ENCODE results near the gene VTA1. TPM values are rescaled to one million over a fixed set of nuclear protein-coding genes. Genes with fewer than 3 reads are reported as not detected.
"Not testable (repeated sequence)": the region's sequence is repeated elsewhere in the genome, so short reads cannot be mapped to it uniquely, and the experiment has no call there.

VTA1 gene, protein sequence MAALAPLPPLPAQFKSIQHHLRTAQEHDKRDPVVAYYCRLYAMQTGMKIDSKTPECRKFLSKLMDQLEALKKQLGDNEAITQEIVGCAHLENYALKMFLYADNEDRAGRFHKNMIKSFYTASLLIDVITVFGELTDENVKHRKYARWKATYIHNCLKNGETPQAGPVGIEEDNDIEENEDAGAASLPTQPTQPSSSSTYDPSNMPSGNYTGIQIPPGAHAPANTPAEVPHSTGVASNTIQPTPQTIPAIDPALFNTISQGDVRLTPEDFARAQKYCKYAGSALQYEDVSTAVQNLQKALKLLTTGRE
- total RNA-seq, result 10 to 100 TPM; 45.0 to 53.6 TPM

DNA sequence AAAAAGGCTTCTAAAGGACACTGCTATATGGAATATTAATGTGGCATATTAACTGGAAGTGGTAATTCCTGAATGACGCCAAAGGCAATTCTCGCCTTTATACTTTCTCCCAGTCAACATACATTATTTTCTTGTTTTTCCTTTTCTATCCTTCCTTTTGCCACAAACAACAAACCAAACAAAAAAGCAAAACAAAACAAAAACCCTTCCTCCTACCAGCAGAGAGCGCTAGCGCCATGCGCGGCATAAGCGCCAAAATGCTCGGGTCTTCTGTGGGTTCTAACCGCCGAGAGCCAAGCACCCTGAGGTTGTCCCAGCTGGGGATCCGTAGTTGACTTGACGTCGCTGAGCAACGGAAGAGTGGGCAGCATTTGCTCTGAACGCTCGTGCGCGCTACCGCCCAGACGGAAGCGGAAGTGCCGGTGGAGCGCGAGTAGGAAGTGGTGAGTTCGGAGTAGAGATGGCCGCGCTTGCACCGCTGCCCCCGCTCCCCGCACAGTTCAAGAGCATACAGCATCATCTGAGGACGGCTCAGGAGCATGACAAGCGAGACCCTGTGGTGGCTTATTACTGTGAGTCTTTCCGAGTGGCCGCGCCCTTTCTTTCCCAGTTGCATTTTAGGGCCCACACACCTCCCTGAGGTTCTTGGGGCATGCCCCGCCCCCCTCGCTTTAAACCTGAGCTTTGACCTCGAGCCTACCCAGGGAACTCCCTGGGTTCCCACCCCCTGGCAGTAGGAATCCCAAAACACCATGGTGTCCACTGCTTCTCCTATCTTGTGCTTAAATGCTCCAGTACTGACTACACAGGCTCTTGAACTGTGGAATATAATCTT lies at the start of gene VTA1, which contains the start of gene NMBR:
VTA1 (plus strand) TSS at position 436 of the 835 bp plus-strand sequence; CDS start at position 461, 25 bp downstream.
NMBR (minus strand) TSS at position 295 of the 835 bp plus-strand sequence. CDS start 58,464 bp downstream, outside the sequence.
- peak within 1 kb of the TSS; percentile 81 for H3K27ac Mint-ChIP-seq
- peaks cover 55% of the 10 kb centered on the region for H3K4me1 Mint-ChIP-seq
- H3K27me3 Mint-ChIP-seq, result no peaks in the 10 kb centered on the region
- peaks cover 2% of the 10 kb centered on the region for H3K9me3 Mint-ChIP-seq
- ChIA-PET POLR2A (no interaction called here), CTCF (interaction anchor here (0.6 to 2.4 kb wide), 7 partner anchors 9 to 69 kb away, joined by 3 to 17 read pairs (median 3); no protein-coding TSS in a partner anchor)
- H3K4me3 Mint-ChIP-seq, result peak within 1 kb of the TSS; percentile 92
- DNase-seq, result peak; percentile 98
- H3K36me3 Mint-ChIP-seq (ENCODE audit: low read depth), result peaks cover 13% of the 10 kb centered on the region

DNA sequence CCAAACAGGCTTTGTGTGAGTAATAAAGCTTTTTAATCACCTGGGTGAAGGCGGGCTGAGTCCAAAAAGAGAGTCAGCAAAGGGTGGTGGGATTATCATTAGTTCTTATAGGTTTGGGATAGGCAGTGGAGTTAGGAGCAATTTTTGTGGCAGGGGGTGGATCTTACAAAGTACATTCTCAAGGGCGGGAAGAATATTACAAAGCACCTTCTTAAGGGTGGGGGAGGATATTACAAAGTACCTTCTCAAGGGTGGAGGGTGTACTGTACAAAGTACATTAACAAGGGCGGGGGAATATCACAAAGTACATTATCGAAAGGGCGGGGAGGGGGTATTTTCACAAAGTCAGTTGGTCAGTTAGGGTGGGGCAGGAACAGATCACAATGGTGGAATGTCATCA lies 42.2 kb upstream of the VTA1 start:
- H3K27me3 Mint-ChIP-seq; H3K27ac Mint-ChIP-seq; H3K36me3 Mint-ChIP-seq (ENCODE audit: low read depth); H3K9me3 Mint-ChIP-seq; H3K4me3 Mint-ChIP-seq; H3K4me1 Mint-ChIP-seq; POLR2A ChIA-PET; DNase-seq; CTCF ChIA-PET: not testable (repeated sequence)

DNA sequence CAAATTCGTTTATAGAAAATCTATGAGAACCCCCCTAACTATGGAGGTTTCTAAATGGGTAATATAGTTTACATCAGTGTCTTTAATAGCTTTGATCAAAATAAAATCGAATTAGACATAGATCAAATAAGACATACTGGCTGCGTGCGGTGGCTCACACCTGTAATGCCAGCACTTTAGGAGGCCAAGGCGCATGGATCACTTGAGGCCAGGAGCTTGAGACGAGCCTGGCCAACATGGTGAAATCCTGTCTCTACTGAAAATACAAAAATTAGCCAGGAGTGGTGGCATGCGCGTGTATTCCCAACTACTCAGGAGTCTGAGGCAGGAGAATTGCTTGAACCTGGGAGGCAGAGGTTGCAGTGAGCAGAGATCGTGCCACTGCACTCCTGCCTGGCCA lies 36.2 kb upstream of the VTA1 start:
- H3K9me3 Mint-ChIP-seq; H3K4me3 Mint-ChIP-seq; DNase-seq; H3K4me1 Mint-ChIP-seq; H3K36me3 Mint-ChIP-seq (ENCODE audit: low read depth); CTCF ChIA-PET; POLR2A ChIA-PET; H3K27me3 Mint-ChIP-seq; H3K27ac Mint-ChIP-seq: not testable (repeated sequence)

DNA sequence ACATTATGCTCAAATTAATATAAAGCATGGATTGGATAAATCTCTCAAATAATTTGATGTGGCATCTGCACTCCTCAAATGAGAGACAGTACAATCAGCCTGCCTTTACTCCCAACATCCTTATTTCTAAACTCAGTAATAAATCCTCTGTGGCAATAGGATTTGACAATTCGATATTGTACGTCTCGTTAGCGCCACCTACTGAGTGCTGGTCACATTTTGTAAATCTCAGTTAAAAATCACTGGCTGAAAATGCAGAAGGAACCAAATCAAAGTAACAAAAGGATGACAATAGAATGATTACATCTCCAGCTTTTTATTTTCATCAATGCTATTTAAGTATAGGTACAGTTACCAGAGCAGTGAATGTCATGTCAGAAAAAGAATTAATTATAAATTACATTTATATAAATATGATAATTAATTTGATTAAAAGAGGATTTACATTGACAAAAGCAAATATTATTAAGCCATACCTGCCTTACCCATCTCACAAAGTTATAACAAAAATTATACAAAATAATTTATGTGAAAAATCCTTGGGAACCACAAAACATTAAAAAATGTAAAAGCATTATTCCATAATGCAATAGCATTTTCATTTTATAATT lies 34.5 kb upstream of the VTA1 start:
- peak; percentile 78 for DNase-seq
- H3K27me3 Mint-ChIP-seq, result no peaks in the 10 kb centered on the region
- ChIA-PET POLR2A (no interaction called here), CTCF (no interaction called here)
- H3K27ac Mint-ChIP-seq, result no peak overlapping the region
- H3K9me3 Mint-ChIP-seq, result no peaks in the 10 kb centered on the region
- no peaks in the 10 kb centered on the region for H3K4me1 Mint-ChIP-seq
- no peak overlapping the region for H3K4me3 Mint-ChIP-seq
- no peaks in the 10 kb centered on the region for H3K36me3 Mint-ChIP-seq (ENCODE audit: low read depth)

DNA sequence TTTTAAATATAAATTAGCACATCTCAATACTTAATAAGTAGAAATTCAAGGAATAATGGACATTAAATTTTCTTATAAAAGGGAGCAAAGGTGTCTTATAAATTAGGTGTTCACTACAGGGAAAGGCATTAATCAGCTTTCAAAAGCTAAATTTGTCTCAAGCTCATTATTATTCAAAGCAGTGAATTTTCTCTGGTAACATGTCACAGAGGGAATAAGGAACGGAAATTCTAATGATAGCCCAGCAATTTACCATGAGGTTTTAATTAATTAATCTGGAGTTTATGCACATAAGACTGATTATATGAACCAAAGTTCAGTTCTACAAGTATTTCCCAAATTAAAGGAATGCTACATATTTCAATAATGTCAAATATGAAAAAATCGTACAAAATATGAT lies 29.7 kb upstream of the VTA1 start:
- Mint-ChIP-seq H3K27me3 (peaks cover 8% of the 10 kb centered on the region), H3K27ac (no peak overlapping the region), H3K4me1 (no peaks in the 10 kb centered on the region), H3K9me3 (no peaks in the 10 kb centered on the region), H3K36me3 (ENCODE audit: low read depth) (no peaks in the 10 kb centered on the region), H3K4me3 (no peak overlapping the region)
- DNase-seq, result no peak
- ChIA-PET CTCF (no interaction called here), POLR2A (no interaction called here)

DNA sequence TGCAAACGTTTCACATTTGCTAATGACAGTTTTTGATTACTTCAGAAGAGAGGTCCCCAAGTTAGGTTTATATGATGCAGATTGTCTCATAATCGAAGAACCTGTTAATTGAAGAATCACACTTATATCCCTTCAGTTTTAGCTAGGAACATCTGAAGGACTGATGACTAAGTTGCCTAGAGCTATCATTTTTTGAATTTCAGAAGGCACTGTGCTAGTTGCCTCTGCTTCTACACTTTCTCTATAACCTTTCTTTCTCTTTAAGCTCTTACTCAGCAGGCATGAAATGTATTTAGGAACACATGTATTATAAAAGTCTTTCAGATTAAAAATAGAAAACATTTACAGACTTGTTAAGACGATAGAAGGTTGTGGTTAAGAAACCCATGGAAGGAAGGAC lies 28.7 kb upstream of the VTA1 start:
- H3K4me3 Mint-ChIP-seq, result no peak overlapping the region
- DNase-seq, result no peak
- CTCF ChIA-PET, result no interaction called here
- no peak overlapping the region for H3K27ac Mint-ChIP-seq
- H3K27me3 Mint-ChIP-seq, result peaks cover 8% of the 10 kb centered on the region
- no peaks in the 10 kb centered on the region for H3K9me3 Mint-ChIP-seq
- no peaks in the 10 kb centered on the region for H3K36me3 Mint-ChIP-seq (ENCODE audit: low read depth)
- H3K4me1 Mint-ChIP-seq, result no peaks in the 10 kb centered on the region
- POLR2A ChIA-PET, result no interaction called here

DNA sequence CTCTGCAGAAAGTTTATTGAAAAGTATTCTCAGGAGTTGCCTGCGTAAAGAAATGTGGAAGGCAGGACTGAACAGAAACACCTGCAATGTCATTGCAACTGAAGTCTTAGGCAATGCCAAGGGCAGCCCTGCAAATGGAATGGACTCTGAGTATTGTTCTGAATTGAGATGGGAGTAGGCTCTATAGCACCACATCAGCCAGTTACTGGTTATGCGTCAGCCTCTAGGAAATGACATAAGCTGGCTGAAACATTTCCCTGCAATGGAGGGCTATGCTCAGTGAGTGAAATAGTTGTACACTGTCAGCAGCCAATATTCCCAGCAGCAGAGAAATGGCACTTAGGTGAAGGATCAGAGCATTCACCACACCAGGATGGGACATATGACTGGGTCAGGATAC lies 28.1 kb upstream of the VTA1 start:
- Mint-ChIP-seq H3K36me3 (ENCODE audit: low read depth) (no peaks in the 10 kb centered on the region), H3K27ac (no peak overlapping the region), H3K27me3 (peaks cover 8% of the 10 kb centered on the region), H3K4me1 (no peaks in the 10 kb centered on the region), H3K9me3 (no peaks in the 10 kb centered on the region), H3K4me3 (no peak overlapping the region)
- DNase-seq, result no peak
- POLR2A ChIA-PET, result no interaction called here
- CTCF ChIA-PET, result no interaction called here

DNA sequence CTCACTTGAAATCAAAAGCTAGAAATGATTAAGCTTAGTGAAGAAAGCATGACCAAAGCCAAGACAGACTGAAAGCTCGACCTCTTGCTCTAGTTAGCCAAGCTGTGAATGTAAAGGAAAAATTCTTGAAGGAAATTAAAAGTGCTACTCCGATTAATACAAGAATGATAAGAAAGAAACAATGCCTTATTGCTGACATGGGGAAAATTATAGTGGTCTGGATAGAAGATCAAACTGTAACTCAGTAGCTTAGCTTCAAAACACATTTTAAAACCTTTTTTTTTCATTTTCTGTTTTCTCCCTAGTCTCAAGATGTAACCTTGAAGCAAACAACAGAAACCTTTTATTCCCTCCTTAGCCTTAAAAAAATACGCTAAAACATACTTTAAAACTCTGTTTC lies 25.7 kb upstream of the VTA1 start:
- H3K4me3 Mint-ChIP-seq, result no peak overlapping the region
- no peaks in the 10 kb centered on the region for H3K9me3 Mint-ChIP-seq
- ChIA-PET POLR2A (no interaction called here), CTCF (no interaction called here)
- no peaks in the 10 kb centered on the region for H3K36me3 Mint-ChIP-seq (ENCODE audit: low read depth)
- DNase-seq, result no peak
- no peaks in the 10 kb centered on the region for H3K4me1 Mint-ChIP-seq
- H3K27me3 Mint-ChIP-seq, result peaks cover 17% of the 10 kb centered on the region
- no peak overlapping the region for H3K27ac Mint-ChIP-seq

DNA sequence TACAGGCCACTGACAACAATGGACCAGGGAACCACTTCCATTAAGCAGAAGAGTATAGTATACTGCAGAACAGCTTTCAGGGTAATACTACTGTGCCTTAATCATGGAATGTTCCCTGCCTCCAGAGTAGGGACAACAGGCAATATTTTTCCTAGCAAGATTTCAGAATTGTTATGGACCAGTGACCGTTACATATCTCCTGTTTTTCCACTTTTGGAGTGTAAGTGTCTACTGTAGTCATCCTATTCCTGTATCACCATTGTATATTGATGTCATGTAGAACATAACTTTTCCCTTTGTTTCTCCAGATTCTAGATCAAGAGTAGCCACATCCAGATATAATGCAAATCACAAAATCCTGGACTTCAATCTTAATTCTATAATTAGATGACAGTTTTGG lies 16.2 kb upstream of the VTA1 start:
- no peak for DNase-seq

DNA sequence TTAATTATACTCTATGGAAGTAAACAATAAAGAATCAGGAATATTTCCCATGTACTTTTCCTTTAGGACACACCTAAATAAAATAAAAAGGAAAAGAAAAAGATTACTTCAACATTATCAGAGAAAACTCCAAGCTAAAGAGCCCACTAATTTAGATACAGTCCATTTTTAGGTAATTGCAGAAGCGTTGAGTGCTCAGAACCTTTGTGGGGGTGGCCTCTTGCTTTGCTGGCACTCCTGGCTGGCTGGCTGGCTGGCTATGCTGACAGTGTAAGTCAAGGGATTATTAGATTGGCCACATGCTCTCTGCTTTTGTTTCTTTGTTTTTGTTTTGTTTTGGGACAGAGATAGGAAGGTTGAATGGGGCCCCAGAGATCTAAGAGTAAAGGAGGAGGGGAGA lies 14.4 kb upstream of the VTA1 start, which contains the start of gene GJE1:
GJE1 (plus strand) TSS at position 301 of the 400 bp plus-strand sequence. CDS start 234 bp downstream, outside the sequence.
- Mint-ChIP-seq H3K4me1 (no peaks in the 10 kb centered on the region), H3K4me3 (no peak within 1 kb of the TSS), H3K36me3 (ENCODE audit: low read depth) (no peaks in the 10 kb centered on the region), H3K27ac (no peak within 1 kb of the TSS), H3K9me3 (no peaks in the 10 kb centered on the region), H3K27me3 (peaks cover 23% of the 10 kb centered on the region)
- CTCF ChIA-PET, result no interaction called here
- no peak for DNase-seq
- POLR2A ChIA-PET, result no interaction called here

More for the DNA sequence above, 16.2 kb upstream of the VTA1 start:
- ChIA-PET CTCF (no interaction called here), POLR2A (no interaction called here)
- no peaks in the 10 kb centered on the region for H3K9me3 Mint-ChIP-seq
- no peak overlapping the region for H3K4me3 Mint-ChIP-seq
- H3K27me3 Mint-ChIP-seq, result peaks cover 30% of the 10 kb centered on the region
- no peaks in the 10 kb centered on the region for H3K36me3 Mint-ChIP-seq (ENCODE audit: low read depth)
- H3K27ac Mint-ChIP-seq, result no peak overlapping the region
- no peaks in the 10 kb centered on the region for H3K4me1 Mint-ChIP-seq

DNA sequence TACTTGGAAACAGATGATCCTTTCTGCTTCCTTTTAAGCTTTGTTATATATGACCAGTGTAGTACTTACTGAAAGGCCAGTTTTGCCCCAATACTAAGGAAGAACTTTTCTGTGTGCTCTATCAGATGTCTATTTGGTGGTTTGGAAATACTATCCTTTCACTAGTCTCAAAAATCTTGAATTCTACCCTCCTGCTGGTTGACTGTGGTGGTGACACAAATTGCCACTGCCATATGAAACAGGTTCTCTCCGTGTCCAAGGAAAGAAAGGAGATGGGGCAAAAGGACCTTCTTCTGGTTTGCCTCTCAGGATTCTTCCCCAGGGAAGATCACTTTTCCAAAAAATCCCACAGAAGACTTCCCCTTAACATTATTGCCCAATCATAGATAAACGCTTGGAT lies 8.2 kb upstream of the VTA1 start:
- POLR2A ChIA-PET, result no interaction called here
- Mint-ChIP-seq H3K27me3 (peaks cover 10% of the 10 kb centered on the region), H3K4me3 (no peak overlapping the region), H3K4me1 (no peaks in the 10 kb centered on the region), H3K27ac (no peak overlapping the region), H3K36me3 (ENCODE audit: low read depth) (no peaks in the 10 kb centered on the region), H3K9me3 (no peaks in the 10 kb centered on the region)
- CTCF ChIA-PET, result no interaction called here
- no peak for DNase-seq

DNA sequence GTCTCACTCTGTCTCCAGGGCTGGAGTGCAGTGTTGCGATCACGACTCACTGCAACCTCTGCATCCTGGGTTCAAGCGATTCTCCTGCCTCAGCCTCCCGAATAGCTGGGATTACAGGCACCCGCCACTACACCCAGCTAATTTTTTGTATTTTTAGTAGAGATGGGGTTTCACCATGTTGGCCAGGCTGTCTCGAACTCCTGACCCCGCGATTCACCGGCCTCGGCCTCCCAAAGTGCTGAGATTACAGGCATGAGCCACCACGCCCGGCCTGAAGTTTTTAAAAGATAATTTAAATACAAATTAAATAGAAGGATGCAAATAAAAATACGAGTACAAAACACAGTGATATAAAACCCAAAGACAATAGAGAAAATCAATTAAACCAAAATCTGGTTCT lies 5.5 kb upstream of the VTA1 start:
- H3K27ac Mint-ChIP-seq; H3K4me3 Mint-ChIP-seq; H3K9me3 Mint-ChIP-seq; DNase-seq; POLR2A ChIA-PET; H3K27me3 Mint-ChIP-seq; H3K36me3 Mint-ChIP-seq (ENCODE audit: low read depth): not testable (repeated sequence)
- CTCF ChIA-PET, result interaction anchor here (0.6 kb wide), 1 partner anchor 22 kb away, joined by 3 read pairs; no protein-coding TSS in a partner anchor
- H3K4me1 Mint-ChIP-seq, result peaks cover 11% of the 10 kb centered on the region

DNA sequence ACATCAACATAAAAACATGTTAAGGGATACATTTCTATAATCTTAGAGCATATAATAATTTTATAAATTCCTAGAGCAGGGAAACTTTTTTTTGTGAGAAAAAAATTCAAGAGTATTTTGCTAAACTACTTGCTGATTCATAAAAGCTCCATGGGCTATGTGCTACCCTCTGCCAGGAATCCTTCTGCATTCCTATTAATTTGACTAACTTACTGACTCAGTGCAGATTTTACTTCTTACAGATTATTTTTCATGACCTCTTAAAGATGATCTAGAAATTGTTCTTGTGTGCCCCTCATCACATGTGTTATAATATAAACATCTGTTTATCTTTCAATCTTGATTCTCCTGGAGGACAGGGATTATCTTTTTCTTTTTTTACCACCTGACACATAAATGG lies 5.7 kb downstream of the VTA1 start:
- ChIA-PET CTCF (interaction anchor here (1.2 kb wide), 1 partner anchor 9 kb away, joined by 3 read pairs; no protein-coding TSS in a partner anchor), POLR2A (no interaction called here)
- Mint-ChIP-seq H3K36me3 (ENCODE audit: low read depth) (peaks cover 13% of the 10 kb centered on the region), H3K27ac (no peak overlapping the region), H3K4me3 (no peak overlapping the region), H3K27me3 (no peaks in the 10 kb centered on the region), H3K4me1 (peaks cover 52% of the 10 kb centered on the region), H3K9me3 (no peaks in the 10 kb centered on the region)
- DNase-seq, result no peak

All from activated CD4-positive, alpha-beta T cell treated with anti-CD3 and anti-CD28 coated beads, Interleukin-2, amount 10 ng/mL, durations not matched to agents 7 days and 5 days (primary cell).